NCI-H2196 treated with DMSO at 0.1 percent for 48 hours (cell line): ENCODE measurements around the gene EXO5.
"Not testable (repeated sequence)": the region's sequence is repeated elsewhere in the genome, so short reads cannot be mapped to it uniquely, and the experiment has no call there.

Experiments used
- DNase-seq: peaks from one replicate; lab custom pipeline; 2025; ENCODE audit not compliant: unreplicated experiment; lab: John Stamatoyannopoulos, UW

The EXO5 gene

DNA sequence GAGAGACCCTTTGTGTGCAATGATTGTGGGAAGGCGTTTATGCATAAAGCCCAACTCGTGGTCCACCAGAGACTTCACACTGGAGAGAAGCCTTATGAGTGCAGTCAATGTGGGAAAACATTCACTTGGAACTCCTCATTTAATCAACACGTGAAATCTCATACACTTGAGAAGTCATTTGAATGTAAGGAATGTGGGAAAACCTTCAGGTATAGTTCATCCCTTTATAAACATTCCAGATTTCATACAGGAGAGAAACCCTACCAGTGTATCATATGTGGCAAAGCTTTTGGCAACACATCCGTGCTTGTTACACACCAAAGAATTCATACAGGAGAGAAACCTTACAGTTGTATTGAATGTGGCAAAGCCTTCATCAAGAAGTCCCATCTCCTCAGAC is 38.4 kb downstream of the EXO5 start:
- DNase-seq = no peak

DNA sequence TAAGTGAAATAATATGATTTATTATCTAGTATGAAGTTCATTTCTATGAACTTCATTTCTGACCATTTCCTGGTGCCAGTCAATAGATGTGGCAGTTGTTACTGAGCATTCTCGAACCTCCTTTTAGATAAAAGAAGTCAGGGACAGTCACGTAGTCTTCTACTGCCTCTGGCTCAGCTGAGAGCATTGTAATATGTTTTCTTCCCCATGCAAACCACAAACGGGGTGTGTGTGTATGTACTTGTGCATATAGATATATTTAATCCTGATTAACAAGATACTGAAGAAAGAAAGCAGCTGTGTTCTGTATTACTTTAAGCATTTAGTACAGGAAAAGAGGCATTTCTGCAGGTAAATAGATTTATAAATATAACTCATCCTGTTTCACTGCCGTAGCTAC is 44.5 kb downstream of the EXO5 start:
- DNase-seq = no peak

DNA sequence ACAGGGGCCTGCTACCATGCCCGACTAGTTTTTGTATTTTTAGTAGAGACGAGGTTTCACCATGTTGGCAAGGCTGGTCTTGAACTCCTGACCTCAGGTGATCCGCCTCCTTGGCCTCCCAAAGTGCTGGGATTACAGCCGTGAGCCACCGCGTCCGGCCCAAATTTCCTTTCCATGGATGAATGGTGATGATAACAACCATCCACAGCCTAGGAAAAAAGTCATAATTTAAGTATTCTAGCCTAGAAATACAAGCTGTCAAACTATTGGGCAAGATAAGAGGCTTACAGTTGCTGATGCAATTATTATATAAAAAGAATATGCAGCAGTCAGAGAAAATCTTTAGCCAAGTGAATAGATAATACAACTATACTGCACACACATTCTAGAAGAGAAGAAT is 46.2 kb downstream of the EXO5 start:
- DNase-seq = not testable (repeated sequence)

DNA sequence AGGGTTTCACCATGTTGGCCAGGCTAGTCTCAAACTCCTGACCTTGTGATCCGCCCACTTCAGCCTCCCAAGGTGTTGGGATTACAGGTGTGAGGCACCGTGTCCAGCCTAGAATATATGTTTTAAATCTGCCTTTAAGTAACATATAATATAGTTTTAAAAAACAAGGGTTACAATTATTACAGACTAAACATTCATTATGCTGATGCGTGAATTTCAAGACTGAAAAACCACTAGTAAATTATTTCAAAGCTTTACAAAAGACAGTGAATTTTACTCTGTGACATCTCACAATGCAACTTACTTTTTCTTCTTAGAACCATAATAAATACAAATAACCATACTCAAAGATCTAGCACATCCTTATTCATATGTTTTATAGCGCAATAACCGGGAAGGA is 47.6 kb downstream of the EXO5 start:
- no peak for DNase-seq

DNA sequence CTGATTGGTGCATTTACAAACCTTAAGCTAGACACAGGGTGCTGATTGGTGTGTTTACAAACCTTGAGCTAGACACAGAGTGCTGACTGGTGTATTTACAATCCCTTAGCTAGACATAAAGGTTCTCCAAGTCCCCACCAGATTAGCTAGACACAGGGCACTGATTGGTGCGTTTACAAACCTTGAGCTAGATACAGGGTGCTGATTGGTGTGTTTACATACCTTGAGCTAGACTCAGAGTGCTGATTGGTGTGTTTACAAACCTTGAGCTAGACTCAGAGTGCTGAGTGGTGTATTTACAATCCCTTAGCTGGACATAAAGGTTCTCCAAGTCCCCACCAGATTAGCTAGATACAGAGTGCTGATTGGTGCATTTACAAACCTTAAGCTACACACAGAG is 49.7 kb downstream of the EXO5 start:
- DNase-seq = not testable (repeated sequence)

DNA sequence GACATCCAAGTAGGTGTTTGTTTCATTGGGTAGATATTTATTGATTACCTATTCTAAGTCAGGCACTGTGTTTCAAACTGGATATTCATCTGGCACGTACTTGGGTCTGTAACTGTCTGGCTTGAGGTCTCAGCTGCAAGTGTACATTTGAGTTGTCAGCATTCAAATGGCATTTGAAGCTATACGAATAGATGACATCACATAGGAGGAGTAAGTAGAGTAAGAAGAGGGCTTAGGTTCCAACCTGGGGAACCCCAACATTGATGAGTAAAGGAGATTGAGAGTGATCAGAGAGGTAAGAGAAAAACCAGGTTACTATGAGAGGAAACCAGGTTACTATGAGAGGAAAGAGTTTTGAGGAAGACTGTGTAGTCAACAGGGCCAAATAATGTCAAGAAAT is 53.6 kb downstream of the EXO5 start:
- no peak for DNase-seq

DNA sequence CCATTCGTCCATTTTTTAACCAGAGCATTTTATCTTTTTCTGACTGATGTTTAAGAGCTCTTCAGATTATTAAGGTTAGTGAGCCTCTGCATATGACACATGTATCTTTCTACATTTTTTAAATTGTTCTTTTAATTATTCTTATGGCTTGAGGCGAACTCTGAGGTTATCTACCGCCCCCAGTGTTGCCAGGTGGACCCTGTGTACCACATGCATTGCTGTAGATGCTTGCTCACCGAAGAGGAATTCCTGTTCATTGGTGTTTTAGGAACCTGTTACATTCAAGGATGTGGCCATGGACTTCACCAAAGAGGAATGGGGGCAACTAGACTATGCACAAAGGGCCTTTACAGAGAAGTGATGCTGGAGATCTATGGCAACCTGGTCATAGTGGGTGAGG is 54.7 kb downstream of the EXO5 start:
- no peak for DNase-seq

DNA sequence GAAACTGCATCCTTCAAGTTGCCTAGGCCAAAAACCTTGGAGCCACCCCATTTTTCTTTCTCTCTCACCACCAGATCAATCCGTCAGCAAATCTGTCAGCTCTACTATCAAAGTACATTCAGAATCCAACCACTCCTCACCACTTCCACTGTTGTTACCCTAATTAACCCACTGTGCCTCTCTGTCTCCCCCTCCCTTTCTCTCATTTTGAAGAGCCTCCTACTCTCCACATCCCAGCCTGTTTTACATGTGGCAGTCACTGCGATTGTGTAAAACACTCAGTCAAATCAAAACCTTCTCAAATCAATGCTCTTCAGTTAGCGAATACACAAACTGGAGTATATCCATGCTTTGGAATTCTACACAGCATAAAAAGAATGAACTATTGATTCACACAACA is 55.9 kb downstream of the EXO5 start:
- no peak for DNase-seq

DNA sequence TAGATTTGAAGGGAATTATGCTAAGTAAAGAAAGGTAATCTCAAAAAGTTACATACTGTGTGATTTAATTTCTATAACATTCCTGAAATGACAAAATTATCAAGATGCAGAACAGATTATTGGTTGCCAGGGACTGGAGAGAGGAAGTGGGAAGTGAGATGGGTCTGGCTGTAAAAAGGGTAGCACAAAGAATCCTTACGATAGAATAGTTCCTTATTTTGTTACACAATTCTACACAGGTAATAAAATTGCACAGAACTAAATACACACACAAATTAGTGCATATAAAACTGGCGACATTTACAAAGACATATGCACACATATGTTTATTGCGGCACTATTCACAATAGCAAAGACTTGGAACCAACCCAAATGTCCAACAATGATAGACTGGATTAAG is 56.3 kb downstream of the EXO5 start:
- DNase-seq = no peak
